GM18951 (cell line): ENCODE measurements around the gene CLASP1.
"Not testable (repeated sequence)": the region's sequence is repeated elsewhere in the genome, so short reads cannot be mapped to it uniquely, and the experiment has no call there.

Experiments used
- POLR2A ChIP-seq: IDR thresholded peaks from 4 replicates; pipeline ENCODE4 v1.6.1; 2011; ENCODE audit warnings: mild to moderate bottlenecking; ENCODE audit not compliant: insufficient read length, insufficient read depth; ENCODE audit errors: extremely low read depth
- in situ Hi-C: fragments of 300-500 bp; cut with MboI; formaldehyde crosslinking; loops from one replicate; pipeline ENCODE4 v1.12.0; 2022; ENCODE audit warnings: low sequenced_read_pairs, mixed read lengths, inconsistent platforms; ENCODE audit not compliant: unreplicated experiment

Gene CLASP1

GRCh38 chr2:121451398-121451797 is 197.9 kb downstream of the CLASP1 start:
- in situ Hi-C loops: no loop called here
- no peak for TF ChIP-seq POLR2A

GRCh38 chr2:121450301-121450700 is 199.0 kb downstream of the CLASP1 start:
- in situ Hi-C loops: no loop called here
- TF ChIP-seq POLR2A: no peak

DNA sequence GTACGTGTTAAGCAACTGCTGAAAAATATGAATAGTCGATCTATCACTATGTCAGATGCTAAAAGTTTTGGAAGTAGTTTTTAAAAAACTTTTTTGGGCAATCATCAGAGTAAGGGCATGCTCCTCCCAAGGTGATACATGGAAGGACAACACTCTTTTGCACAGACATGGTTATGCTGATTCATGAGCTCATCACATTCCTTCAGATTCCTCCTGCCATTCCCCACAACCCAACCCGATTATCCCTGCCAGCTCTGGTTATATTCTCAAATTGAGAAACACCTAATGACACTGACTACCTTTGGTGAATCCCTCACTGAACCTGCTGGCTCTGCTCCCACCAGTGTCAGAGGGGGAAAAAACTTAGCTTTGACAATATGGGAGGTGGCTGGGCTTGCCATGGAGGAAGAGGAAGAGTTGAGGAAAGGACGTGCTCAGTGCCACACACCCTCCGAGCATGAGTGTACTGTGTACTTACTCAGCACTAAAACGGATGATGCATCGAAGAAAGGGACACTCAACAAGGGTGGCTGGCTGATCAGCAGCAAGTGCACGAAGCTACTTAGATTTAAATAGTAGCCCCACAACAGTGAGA is 202.5 kb downstream of the CLASP1 start:
- in situ Hi-C loops: no loop called here

DNA sequence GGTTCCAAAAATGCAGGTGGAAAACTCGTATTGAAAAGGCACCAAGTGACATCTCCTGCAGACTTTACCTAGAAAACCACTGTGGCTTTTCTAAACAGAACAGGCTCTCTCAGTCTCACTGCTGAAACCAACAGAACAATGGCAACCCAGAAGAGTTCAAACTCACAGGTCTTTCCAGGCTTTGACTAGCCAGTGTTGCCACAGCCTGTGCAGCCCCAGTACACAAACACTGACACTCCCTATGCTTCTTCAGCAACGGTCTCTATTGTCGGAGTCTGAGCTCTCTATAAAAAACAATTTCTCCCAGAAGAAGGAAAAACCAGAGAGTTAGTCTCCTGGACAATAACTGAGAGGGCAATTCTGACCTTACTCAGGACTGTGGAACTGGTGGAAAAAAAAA is 206.4 kb downstream of the CLASP1 start:
- TF ChIP-seq POLR2A: no peak
- in situ Hi-C loops: no loop called here

More for the DNA sequence above, 202.5 kb downstream of the CLASP1 start:
- no peak for TF ChIP-seq POLR2A

GRCh38 chr2:121438290-121438689 is 211.0 kb downstream of the CLASP1 start:
- in situ Hi-C loops: not testable (repeated sequence)

DNA sequence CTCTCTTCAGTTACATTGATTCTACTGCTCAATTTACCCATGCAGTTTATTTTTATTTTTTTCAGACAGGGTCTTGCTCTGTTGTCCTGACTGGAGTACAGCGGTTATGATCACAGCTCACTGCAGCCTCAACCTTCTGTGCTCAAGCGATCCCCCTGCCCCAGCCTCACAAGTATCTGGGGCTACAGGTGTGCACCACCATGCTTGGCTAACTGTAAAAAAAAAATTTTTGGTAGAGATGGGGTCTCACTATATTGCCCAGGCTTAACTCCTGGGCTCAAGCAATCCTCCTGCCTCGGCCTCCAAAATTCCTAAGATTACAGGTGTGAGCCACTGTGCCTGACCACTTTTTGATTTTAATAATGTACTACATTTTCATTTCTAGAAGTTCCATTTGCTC is 212.3 kb downstream of the CLASP1 start:
- in situ Hi-C loops: no loop called here

DNA sequence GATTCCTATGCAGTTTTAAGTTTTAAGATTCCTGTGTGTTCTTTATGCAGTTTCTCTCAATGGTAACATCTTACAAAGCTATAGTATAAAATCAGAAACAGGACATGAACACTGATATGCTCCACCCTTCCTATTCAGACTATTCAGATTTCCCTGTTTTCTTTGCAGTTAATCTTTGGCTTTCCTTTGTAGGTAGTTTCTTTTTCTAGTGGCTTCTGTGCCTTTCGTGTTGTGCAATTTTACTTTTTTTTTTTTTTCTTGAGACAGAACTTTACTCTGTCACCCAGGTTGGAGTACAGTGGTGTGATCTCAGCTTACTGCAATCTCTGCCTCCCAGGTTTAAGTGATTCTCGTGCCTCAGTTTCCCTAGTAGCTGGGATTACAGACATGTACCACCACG is 213.5 kb downstream of the CLASP1 start:
- TF ChIP-seq POLR2A: no peak
- in situ Hi-C loops: no loop called here

More for the DNA sequence above, 212.3 kb downstream of the CLASP1 start:
- no peak for TF ChIP-seq POLR2A

- in situ Hi-C loops: no loop called here
- no peak for TF ChIP-seq POLR2A
Measured at GRCh38 chr2:121431214-121431613, 218.0 kb downstream of the CLASP1 start.

GRCh38 chr2:121429927-121430520 is 219.2 kb downstream of the CLASP1 start:
- no peak for TF ChIP-seq POLR2A
- in situ Hi-C loops: no loop called here

DNA sequence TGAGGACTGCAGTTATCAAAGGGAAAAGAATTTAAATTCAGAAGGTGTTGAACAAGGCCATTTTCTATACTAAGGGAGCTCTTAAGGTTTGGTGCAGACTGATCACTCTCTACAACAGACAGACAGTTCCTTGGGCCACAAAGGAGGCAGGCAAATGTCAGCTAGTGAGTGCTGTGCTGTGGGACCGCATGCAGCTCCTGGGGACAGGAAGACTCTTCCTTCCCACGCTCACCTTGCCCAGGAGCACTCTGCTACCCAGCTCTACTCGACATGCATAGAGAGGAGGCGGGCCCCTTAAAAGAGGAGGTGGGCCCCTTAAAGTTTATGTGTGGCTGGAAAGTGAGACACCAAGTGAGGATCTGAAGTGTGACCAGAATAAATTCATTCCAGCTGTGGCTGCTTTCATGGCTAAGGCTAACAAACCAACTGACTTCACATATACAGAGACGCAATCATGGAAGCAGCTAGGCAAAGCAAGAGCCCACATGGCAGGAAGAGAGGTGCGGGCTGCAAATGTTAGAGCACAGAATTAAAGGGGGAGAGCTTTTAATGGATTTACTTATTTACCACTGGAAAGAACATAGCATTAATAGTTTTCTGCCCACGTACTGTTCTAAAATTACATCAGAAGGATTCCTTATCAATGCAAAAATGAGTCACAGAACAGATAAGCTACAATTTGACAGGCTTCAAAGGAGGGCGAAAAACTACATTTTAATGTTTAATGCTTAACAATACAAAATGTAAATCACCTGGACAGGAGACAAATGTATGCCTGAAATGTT is 220.0 kb downstream of the CLASP1 start:
- in situ Hi-C loops: no loop called here

GRCh38 chr2:121427187-121427689 is 222.0 kb downstream of the CLASP1 start:
- TF ChIP-seq POLR2A: no peak
- in situ Hi-C loops: no loop called here

More for the DNA sequence above, 220.0 kb downstream of the CLASP1 start:
- no peak for TF ChIP-seq POLR2A

- in situ Hi-C loops: no loop called here
- no peak for TF ChIP-seq POLR2A
Measured at GRCh38 chr2:121420486-121420885, 228.8 kb downstream of the CLASP1 start.

- TF ChIP-seq POLR2A: no peak
- in situ Hi-C loops: no loop called here
Measured at GRCh38 chr2:121419081-121419699, 230.1 kb downstream of the CLASP1 start.
